Osteoblast (primary cell): ENCODE data around the gene ALPG. TPM values are rescaled to one million over a fixed set of nuclear protein-coding genes. Genes with fewer than 3 reads are reported as not detected.
A peak's percentile ranks its signal among the peaks of the same experiment; 100 is the strongest.

ENCODE experiments used
- DNase-seq: peaks from one replicate; pipeline ENCODE4 v3.0.0; 2011; ENCODE audit warnings: low spot score, mixed read lengths; ENCODE audit not compliant: insufficient read length; ENCODE audit errors: missing footprints
- H2AFZ ChIP-seq: 2 replicates; pipeline ENCODE4 v1.6.0; 2011; ENCODE audit warnings: mild to moderate bottlenecking, low read length
- H3K27ac ChIP-seq: 2 replicates; pipeline ENCODE4 v1.5.1; 2011; ENCODE audit warnings: mild to moderate bottlenecking, low read depth, low read length, moderate library complexity
- H3K27me3 ChIP-seq: 2 replicates; pipeline ENCODE4 v1.6.0; 2012; ENCODE audit warnings: mild to moderate bottlenecking, control low read depth, inconsistent platforms, low read length, moderate library complexity; ENCODE audit not compliant: insufficient read depth
- H3K36me3 ChIP-seq: 2 replicates; pipeline ENCODE4 v1.5.1; 2011; ENCODE audit warnings: mild to moderate bottlenecking, low read length, control low read depth, moderate library complexity; ENCODE audit not compliant: insufficient read depth
- H3K4me1 ChIP-seq: 2 replicates; pipeline ENCODE4 v1.5.1; 2011; ENCODE audit warnings: mild to moderate bottlenecking, low read length, control low read depth, moderate library complexity; ENCODE audit not compliant: insufficient read depth
- H3K4me2 ChIP-seq: 2 replicates; pipeline ENCODE4 v1.6.0; 2011; ENCODE audit warnings: mild to moderate bottlenecking, low read length; ENCODE audit not compliant: insufficient read depth
- H3K4me3 ChIP-seq: fragments of 200-600 bp; sonication (generic); 3 replicates; pipeline ENCODE4 v1.5.1; 2012; ENCODE audit warnings: mild to moderate bottlenecking, low read length, inconsistent platforms; ENCODE audit not compliant: insufficient read depth
- H3K79me2 ChIP-seq: 2 replicates; pipeline ENCODE4 v1.6.0; 2012; ENCODE audit warnings: mild to moderate bottlenecking, low read length, control low read depth, inconsistent platforms; ENCODE audit not compliant: insufficient read depth
- H3K9me3 ChIP-seq: 2 replicates; pipeline ENCODE4 v1.5.1; 2011; ENCODE audit warnings: low read depth, low read length, control low read depth
- H4K20me1 ChIP-seq: 2 replicates; pipeline ENCODE4 v1.6.0; 2012; ENCODE audit warnings: mild to moderate bottlenecking, low read length, control low read depth; ENCODE audit not compliant: insufficient read depth
- CTCF ChIP-seq: IDR thresholded peaks from 2 replicates; pipeline ENCODE4 v1.5.1; 2011; ENCODE audit warnings: mild to moderate bottlenecking, low read depth, low read length, moderate library complexity; ENCODE audit errors: extremely low read depth
- total RNA-seq: library from RNA; depleted of rRNA; stranded (reverse); fragments of >200 nt; gene quantifications from 2 replicates; pipeline ENCODE4 v1.2.3, GENCODE V29; 2012

ALPG gene
- total RNA-seq, 1 donor = not detected

- no peak for TF ChIP-seq CTCF
- Histone ChIP-seq H3K36me3 (no peaks in the 10 kb centered on the region), H3K27me3 (peaks cover 15% of the 10 kb centered on the region), H3K9me3 (no peaks in the 10 kb centered on the region), H2AFZ (no peak overlapping the region), H3K27ac (no peak overlapping the region), H3K4me3 (no peak overlapping the region), H4K20me1 (no peaks in the 10 kb centered on the region), H3K79me2 (no peaks in the 10 kb centered on the region), H3K4me2 (no peak overlapping the region), H3K4me1 (no peaks in the 10 kb centered on the region)
- DNase-seq = peak; percentile 71
These were observed 50.7 kb downstream of the ALPG start for GRCh38 chr2:232457121-232458011.

- Histone ChIP-seq H4K20me1 (no peaks in the 10 kb centered on the region), H3K79me2 (no peaks in the 10 kb centered on the region), H2AFZ (no peak overlapping the region), H3K4me2 (no peak overlapping the region), H3K4me1 (no peaks in the 10 kb centered on the region), H3K9me3 (no peaks in the 10 kb centered on the region), H3K4me3 (no peak overlapping the region), H3K27me3 (peaks cover 20% of the 10 kb centered on the region), H3K27ac (no peak overlapping the region), H3K36me3 (no peaks in the 10 kb centered on the region)
- DNase-seq = no peak
- TF ChIP-seq CTCF = no peak
These were observed 51.5 kb downstream of the ALPG start for GRCh38 chr2:232458051-232458660.

- no peaks in the 10 kb centered on the region for H3K36me3 ChIP-seq
- no peak overlapping the region for H2AFZ ChIP-seq
- peak; percentile 72 for DNase-seq
- no peak for TF ChIP-seq CTCF
- H3K79me2 ChIP-seq = no peaks in the 10 kb centered on the region
- H3K27me3 ChIP-seq = peaks cover 23% of the 10 kb centered on the region
- H3K9me3 ChIP-seq = no peaks in the 10 kb centered on the region
- no peaks in the 10 kb centered on the region for H4K20me1 ChIP-seq
- H3K4me2 ChIP-seq = no peak overlapping the region
- H3K4me1 ChIP-seq = no peaks in the 10 kb centered on the region
- H3K27ac ChIP-seq = no peak overlapping the region
- H3K4me3 ChIP-seq = no peak overlapping the region
These were observed 52.2 kb downstream of the ALPG start for GRCh38 chr2:232458661-232459418.
